ENCODE results near the gene KPNA5.

- TF ChIP-seq POLR2AphosphoS5 (IDR thresholded peaks at IDR 0.05) (no peak), CTCF (IDR thresholded peaks at IDR 0.05) (no peak), EP300 (IDR thresholded peaks at IDR 0.05) (no peak), POLR2A (IDR thresholded peaks at IDR 0.05) (no peak)
These were observed 85.6 kb downstream of the KPNA5 start for GRCh38 chr6:116766506-116767176.
